T-helper 2 cell treated with Interferon-gamma antibody and Interleukin-4, amounts not matched to agents 5 μg/mL and 100 μg/mL, for 36 hours (primary cell): ENCODE results near the gene POU4F3.

Experiments
- DNase-seq: peaks from one replicate; pipeline ENCODE4 v3.0.0; 2021; ENCODE audit warnings: low spot score
- H3K27ac Mint-ChIP-seq: one replicate; pipeline ENCODE4 v1.8.0; 2021; ENCODE audit warnings: mild to moderate bottlenecking, mixed read lengths
- H3K27me3 Mint-ChIP-seq: one replicate; pipeline ENCODE4 v1.8.0; 2021; ENCODE audit warnings: low read depth, mixed read lengths
- H3K36me3 Mint-ChIP-seq: one replicate; pipeline ENCODE4 v1.8.0; 2021; ENCODE audit warnings: low read depth, mixed read lengths
- H3K4me1 Mint-ChIP-seq: one replicate; pipeline ENCODE4 v1.8.0; 2021; ENCODE audit warnings: low read depth, mixed read lengths
- H3K4me3 Mint-ChIP-seq: one replicate; pipeline ENCODE4 v1.8.0; 2022; ENCODE audit warnings: mild to moderate bottlenecking, moderate library complexity, mixed read lengths
- H3K9me3 Mint-ChIP-seq: one replicate; pipeline ENCODE4 v1.8.0; 2021; ENCODE audit warnings: mixed read lengths

Gene POU4F3

GRCh38 chr5:146390469-146390868 is 51.8 kb downstream of the POU4F3 start:
- DNase-seq = no peak
- H3K9me3 Mint-ChIP-seq = no peaks in the 10 kb centered on the region
- no peaks in the 10 kb centered on the region for H3K4me1 Mint-ChIP-seq
- H3K4me3 Mint-ChIP-seq = no peak overlapping the region
- no peak overlapping the region for H3K27ac Mint-ChIP-seq
- H3K36me3 Mint-ChIP-seq = no peaks in the 10 kb centered on the region
- H3K27me3 Mint-ChIP-seq = peaks cover 5% of the 10 kb centered on the region
